DMS153 (cell line): ENCODE results near the gene IL34.
"Not testable (repeated sequence)": the region's sequence is repeated elsewhere in the genome, so short reads cannot be mapped to it uniquely, and the experiment has no call there.

Source experiments
- DNase-seq: peaks from one replicate; lab custom pipeline; 2025; lab: John Stamatoyannopoulos, UW

The IL34 gene

GRCh38 chr16:70632273-70632672 lies 14.1 kb upstream of the IL34 start:
- no peak for DNase-seq

DNA sequence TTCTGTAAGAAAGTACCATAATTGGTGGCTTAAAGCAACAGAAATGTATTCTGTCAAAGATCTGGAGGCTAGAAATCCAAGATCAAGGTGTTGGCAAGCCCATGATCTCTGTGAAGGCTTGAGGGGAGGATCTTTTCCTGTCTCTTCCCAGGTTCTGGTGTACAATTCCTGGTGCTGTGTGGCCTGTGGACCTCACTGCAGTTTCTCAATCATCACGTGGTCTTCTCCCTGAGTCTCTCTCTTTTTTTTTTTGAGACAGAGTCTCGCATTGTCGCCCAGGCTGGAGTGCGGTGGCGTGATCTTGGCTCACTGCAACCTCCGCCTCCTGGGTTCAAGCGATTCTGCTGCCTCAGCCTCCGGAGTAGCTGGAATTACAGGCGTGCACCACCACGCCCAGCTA lies 12.7 kb upstream of the IL34 start:
- DNase-seq = not testable (repeated sequence)

- DNase-seq = no peak
These were observed 11.5 kb upstream of the IL34 start for GRCh38 chr16:70634861-70635260.

DNA sequence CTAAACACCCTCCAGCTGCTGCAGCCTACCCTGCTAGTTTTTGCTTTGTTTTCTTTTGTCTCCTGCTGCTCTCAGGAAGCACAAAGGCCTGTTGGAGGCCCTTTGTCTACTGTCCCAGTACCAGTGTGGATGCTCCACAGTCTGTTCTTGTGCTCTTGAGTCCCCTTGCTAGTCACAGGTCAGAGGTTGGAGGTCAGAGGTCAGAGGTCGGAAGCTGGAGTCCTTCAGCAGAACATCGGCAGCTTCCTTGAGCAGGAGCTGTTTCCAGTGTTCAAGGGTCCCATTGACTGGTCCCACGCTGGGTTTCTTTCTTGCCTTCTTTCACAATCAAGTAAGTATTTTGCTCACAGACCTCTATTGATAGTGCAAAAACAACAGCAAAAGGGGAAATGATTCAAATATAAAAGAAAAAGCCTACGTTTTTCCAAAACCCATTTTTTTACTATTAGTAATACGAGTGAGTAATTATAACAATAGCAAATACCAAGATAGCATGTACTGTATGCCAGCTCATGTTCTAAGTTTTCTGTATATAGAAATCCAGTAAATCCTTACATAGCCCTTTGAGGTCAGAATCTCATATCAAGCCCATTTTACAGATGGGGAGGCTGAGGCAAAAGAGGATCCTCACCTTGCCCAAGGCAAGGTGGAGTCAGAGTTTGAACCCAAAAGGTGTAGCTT lies 10.9 kb upstream of the IL34 start:
- DNase-seq = no peak

DNA sequence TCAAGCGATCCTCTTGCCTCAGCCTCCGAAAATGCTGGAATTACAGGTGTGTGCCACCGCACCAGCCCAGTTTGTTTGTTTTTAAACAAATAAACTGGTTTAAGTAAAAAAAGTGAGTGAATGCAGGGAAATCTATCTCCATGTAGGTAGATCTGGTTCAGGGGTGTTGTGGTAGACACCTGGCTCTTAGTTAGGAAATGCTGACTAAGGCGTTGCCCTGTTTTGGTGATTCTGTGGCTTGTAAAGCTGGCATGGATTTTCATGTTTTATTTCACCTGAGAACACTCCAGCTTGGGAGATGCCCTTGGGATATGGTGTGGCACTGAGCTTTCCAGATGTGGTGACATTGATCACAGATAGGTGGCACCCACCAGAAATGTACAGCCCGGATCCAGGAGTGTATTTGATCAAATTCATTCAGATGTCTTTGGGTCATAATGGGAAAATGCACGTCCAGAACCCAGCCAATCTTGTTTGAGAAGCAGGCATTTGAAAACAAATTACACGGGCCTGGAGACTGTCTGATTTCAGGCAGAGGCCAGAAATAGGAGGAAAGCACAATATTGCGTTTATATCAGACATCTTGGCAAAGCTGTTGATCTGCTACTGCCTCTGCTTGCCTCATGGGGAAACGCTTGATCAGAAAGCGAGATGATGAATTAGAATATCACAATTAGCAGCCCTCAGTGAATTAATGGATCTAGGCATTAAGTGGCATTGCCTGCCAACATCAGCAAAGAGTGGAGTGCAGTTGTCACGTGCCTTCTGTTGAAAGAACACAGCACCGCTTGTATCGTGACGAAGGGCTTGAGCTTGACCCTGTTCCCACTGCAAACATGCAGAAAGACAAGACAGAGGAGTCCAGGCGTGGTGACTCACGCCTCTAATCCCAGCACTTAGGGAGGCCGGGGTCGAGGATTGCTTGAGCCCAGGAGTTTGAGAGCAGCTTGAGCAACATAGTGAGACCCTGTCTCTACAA lies 7.3 kb upstream of the IL34 start:
- DNase-seq = no peak

DNA sequence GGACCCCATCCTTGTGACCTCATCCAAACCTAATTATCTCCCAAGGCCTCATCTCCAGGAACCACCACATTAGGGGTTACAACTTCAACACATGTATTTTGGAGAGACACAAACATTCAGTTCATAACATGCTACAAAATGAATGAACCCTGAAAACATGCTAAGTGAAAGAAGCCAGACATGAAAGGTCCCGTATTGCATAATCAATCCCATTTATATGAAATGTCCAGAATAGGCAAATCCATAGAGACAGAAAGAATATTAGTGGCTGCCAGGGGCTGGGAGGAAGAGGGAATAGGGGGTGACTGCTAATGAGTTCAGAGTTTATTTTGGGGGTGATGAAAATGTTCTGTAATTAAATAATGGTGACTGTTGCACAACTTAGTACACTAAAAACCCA lies 3.7 kb upstream of the IL34 start:
- DNase-seq = no peak

GRCh38 chr16:70643264-70643663 lies 3.1 kb upstream of the IL34 start:
- DNase-seq = not testable (repeated sequence)

DNA sequence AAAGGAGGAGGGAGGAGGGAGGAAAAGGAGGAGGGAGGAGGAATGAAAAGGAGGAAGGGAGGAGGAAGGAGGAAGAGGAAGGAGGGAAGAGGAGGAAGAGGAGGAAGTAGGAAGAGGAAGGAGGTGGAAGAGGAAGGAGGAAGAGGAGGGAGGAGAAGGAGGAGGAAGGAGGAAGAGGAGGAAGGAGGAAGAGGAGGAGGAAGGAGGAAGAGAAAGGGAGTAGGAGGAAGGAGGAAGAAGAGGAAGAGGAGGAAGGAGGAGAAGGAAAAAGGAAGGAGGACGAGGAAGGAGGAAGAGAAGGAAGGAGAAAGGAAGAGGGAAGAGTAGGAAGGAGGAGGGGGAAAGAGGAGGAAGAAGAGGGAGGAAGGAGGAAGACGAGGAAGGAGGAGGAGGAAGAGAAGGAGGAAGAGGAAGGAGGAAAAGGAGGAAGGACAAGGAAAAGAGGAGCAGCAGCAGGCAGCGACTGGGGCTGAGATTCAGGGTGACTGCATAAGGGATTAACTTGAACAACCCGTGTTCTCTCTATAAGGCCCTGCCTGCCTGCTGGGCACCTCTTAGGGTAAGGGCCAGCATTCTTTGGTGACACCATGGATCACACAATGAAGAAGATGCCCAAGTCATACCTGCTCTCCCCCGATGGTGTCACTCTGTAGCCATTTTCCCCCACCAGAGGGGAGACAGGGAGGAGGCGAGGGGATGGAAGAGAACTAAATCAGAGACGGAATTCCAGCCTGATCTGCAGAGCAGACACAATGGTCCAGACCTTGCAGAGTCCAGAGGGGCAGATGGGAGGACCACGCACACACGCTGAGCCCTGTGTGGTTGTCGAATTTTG lies 1.4 kb upstream of the IL34 start:
- no peak for DNase-seq

GRCh38 chr16:70647441-70648359 lies 1.3 kb downstream of the IL34 start:
- DNase-seq = no peak

DNA sequence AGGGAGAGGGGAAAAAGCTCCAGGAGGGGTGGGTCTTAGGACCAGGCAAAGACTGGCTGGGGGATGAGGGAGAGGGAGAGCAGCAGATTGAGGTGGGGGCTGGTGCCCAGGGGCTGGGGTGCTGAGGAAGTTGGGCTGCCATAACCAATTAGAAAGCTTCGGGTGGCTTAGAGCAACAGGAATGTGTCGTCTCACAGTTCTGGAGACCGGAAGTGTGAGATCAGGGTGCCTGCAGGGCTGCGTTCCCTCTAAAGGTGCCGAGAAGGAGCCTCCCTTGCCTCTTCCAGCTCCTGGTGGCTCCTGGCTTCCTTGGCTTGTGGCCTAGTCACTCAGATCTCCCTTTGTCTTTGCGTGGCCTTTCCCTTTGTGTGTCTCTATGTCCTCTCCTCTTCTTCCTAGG lies 2.2 kb downstream of the IL34 start:
- DNase-seq = no peak

DNA sequence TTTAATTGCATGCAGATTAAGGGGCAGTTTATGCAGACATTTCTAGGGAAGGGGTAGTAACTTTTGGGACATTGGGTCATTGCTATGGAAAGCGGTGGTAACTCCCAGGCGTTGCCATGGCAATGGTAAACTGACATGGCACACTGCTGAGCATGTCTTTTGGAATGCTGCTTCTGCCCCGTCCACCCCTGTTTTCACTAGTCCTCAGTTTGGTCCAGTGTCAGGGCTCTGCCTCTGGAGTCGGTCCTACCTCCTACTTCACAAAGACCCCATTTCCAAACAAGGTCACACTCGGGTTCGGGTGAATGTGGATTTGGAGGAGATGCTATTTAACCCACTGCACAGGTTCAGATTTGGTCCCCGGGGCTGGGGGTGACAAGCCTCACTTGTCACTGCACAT lies 2.9 kb downstream of the IL34 start:
- DNase-seq = no peak

- DNase-seq = no peak
These were observed 3.9 kb downstream of the IL34 start for GRCh38 chr16:70650216-70650615.

- DNase-seq = no peak
These were observed 5.2 kb downstream of the IL34 start for GRCh38 chr16:70651524-70651923.

- no peak for DNase-seq
These were observed 6.0 kb downstream of the IL34 start for GRCh38 chr16:70652322-70652721.

GRCh38 chr16:70653406-70653805 lies 7.0 kb downstream of the IL34 start:
- DNase-seq = no peak

- DNase-seq = peak; percentile 47
These were observed 7.7 kb downstream of the IL34 start for GRCh38 chr16:70653809-70654771.

- no peak for DNase-seq
These were observed 9.8 kb downstream of the IL34 start for GRCh38 chr16:70656065-70656711.

DNA sequence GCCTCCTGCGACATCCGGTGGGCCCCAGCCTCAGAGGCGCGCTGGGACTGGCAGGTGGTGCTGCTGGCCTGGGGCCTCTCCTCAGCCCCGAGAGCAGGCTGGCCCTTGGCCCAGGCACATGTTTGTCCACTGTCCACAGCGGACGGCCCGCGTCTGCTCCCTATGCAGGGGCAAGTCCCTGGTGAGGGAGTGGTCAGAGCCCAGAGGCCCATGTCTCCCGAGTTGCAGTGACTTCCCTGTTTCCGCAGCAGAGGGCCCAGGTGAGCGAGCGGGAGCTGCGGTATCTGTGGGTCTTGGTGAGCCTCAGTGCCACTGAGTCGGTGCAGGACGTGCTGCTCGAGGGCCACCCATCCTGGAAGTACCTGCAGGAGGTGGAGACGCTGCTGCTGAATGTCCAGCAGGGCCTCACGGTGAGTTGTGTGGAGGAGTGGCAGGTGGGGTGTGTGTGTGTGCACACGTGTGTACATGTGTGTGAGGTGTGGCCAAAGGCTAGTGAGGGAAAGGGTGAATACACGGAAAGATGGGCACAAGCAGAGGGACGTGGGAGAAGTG lies 10.4 kb downstream of the IL34 start:
- no peak for DNase-seq

DNA sequence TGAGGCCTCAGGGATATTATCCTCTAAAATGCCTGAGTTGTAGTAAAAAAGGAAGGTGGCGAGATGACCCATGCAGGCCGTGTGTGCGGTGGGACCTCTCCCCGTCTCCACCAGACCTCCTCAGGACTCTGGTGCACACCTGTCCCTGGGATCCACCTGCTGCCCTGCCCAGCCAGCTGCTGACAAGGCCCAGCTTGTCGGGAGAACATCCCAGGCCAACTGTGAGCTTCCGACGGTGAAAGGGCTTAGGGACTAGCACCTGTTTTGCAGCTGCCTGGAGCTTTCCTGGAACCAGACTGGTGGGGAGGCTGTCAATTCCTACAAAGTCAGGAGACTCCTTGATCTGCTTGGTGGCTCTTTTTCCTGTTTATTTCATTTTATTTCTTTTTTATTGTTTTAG lies 11.6 kb downstream of the IL34 start:
- DNase-seq = no peak
